HG03060 (cell line): ENCODE measurements around the gene SUGCT.

Experiments used
- ATAC-seq: cut with Tn5 transposase; IDR thresholded peaks from one replicate; pipeline ENCODE4 v1.9.1; 2021; ENCODE audit warnings: low read depth, moderate number of reproducible peaks; ENCODE audit not compliant: unreplicated experiment

The SUGCT gene

DNA sequence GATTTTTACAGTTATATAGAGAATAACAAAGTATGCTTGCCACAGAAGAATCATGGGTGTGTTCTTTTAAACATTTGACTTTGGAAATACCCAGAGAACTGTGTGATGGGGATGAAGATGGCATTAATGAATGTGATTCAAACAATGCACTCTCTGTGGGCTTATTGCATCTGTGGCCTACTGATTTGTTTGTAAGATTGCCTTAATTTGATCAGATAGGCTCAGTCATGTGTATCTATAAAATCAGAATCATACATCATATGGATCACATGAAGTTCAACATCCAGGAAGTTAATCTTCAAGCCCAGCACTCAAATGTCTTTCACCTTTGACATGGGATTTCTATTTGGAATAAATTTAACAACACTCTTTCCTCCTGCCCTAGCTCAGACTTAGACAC is 410.9 kb downstream of the SUGCT start:
- ATAC-seq = no peak

DNA sequence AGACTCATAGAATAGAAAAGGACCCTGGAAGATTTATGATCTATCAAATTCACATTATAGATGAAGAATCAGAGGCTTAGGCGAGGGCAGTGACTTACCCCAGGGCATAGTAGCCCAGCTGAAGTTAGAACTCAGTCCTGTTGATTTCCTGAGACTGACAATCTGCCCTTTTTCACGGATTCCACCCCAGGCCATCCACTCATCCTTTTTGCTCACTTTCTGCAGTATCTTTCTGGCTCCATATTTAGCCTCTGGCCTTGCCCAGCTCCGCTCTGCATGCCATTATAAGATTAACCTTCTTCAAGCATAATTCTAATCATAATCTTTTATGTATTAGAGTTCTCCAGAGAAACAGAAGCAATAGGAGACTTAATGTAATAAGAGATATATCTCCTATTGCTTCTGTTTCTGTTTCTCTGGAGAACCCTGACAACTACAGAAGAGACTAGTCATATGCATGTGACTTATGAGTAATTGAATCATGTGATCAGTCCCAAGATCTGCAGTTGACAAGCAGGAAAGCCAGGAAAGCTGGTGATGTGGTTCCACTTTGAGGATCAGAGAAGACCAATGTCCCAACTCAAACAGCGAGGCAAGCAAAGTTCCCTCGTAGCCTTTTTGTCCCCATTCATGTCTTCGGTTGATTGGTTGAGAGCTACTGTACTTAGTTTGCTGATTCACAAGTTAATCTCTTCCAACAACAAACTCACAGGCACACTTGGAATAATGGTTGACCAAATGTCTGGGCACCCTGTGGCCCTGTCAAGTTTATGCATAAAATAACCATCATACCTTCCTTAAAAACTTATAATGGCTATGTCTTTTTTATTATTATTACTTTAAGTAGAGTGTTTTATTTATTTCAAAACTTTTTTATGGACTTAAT is 412.1 kb downstream of the SUGCT start:
- ATAC-seq = no peak

DNA sequence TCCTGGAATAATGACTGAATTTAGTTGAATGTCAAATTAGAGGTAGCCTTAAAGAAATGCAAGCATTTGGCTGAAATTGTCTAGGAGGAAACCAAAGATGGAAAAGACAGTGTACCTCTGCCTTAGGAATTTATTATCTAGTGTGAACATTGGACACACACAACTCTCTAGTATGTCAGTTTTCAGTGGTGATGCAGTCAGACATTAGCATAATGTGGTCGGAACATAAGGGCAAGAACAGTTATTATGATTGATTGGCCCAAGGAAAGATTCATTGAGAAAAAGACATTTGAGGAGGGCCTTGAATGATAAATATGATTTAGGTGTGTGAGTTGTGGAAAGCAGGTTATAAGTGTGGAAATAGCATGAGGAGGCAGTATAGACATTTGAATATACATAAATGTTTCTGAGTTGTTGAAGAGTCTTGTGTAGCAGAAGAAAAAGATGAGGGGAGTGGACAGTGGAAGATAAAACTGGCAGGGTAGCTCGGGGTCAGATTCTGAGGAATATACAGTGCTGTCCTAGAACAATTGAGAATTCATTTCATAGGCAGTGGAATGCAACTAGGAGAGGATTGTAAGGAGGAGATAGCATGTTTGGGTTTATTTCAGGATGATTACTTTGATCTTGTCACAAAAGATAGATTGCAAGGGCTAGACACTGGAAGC is 414.7 kb downstream of the SUGCT start:
- ATAC-seq = no peak

GRCh38 chr7:40551685-40552576 is 417.1 kb downstream of the SUGCT start:
- ATAC-seq = no peak

GRCh38 chr7:40560672-40561071 is 425.9 kb downstream of the SUGCT start:
- no peak for ATAC-seq

DNA sequence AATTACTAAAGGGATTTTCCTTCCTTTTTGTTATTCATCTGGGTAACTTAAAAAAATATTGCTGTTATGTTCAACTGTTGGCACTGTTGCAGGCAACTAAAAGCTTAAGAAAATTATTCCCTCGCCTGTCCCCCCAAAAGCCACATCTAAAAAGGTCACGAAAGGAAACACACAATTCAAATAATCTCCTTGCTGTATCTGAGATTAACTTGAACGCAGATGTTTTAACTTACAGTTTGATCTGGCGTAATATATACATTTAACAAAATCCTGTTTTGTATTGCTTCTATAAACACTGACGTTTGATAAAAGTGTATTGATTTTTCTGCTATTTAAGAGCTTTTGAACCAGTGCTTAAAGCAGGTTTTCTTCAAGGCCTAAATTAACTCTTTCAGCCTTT is 432.1 kb downstream of the SUGCT start:
- ATAC-seq = no peak

- no peak for ATAC-seq
Observed at GRCh38 chr7:40569326-40569725, 434.5 kb downstream of the SUGCT start.

DNA sequence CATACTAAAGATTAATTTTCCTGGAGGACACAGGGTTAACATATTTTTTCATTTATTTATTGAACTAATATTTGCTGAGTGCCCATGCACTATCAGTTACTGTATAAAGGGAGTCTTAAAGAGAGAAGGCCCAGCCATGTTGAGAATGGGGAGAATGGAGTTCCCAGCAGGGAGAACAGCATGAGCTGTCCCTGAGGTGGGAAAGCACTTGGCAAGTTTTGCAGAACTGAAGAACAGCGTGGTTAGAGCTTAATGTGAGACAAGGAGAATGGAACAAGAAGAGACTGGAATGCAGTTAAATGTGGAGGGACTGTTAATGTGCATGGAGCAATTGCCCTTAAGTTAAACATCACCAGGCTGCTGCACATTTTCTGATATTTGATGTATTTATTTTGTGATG is 435.4 kb downstream of the SUGCT start:
- ATAC-seq = no peak

DNA sequence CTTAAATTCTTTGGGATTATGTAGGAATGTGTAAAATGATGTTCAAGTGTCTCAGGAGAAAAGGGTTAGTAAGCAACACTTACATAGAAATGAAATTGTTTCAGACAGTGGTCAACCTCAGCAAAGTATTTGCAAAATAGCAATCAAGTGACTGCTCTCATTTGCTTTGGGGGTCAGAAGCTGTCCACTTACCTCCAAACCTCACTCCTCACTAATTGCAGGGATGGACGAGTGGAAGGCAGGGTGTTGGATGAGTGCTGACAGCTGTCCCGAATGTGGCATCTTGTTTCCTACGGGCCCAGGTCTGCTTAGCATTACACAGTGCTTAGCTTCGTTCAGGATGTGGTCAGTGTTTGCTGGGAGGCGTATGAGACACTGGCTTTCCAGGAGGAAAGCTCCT is 437.0 kb downstream of the SUGCT start:
- ATAC-seq = no peak

DNA sequence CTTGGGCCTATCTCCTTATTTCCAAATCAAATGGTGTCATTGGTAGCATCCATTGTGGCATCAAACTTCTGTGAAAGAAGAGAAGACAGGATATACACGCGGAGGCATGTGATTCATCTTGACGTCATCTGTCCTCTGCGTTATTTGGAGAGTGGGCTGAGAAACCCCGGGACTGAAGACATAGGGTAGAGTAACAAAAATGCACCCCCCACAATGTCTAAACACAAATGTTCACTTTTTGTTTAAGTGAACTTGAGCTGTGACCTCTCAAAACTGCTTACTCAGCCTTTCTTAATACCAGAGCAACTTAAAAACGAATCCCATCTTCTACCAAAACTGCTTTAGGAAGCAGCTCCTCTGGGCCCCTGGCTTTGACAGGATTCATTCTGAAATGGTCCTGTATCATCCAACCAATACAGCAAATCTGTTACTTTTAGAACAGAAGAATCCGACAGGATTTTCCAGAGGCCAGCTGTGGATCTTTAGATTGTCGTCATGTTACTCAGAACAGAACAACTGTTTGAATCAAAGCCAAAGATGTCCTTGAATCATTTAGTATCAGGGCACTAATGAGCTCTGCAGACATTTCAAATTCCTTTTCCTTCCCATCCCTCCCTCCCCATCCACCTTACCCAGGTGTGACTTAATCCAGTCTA is 438.1 kb downstream of the SUGCT start:
- ATAC-seq = no peak

DNA sequence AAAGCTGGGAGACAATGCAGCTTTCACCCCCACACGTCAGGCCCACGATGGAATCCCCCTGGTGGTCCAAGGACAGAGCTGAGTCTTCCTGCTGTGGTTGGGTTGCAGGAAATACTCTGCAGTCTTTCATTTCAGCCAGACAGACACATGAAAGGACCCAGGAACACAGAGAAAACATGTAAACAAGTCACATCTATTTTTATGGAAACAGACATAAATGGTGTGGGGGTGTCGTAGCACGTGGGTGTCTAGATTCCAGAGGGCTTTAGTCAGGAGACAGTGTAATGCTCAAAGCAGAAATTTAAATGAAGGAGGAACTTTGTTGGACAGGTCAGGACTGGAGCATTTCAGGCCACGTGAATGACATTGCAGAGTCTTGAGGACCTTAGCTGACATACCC is 444.6 kb downstream of the SUGCT start:
- ATAC-seq = no peak

- ATAC-seq = no peak
Observed at GRCh38 chr7:40580776-40581175, 446.0 kb downstream of the SUGCT start.

GRCh38 chr7:40582539-40582938 is 447.7 kb downstream of the SUGCT start:
- no peak for ATAC-seq

DNA sequence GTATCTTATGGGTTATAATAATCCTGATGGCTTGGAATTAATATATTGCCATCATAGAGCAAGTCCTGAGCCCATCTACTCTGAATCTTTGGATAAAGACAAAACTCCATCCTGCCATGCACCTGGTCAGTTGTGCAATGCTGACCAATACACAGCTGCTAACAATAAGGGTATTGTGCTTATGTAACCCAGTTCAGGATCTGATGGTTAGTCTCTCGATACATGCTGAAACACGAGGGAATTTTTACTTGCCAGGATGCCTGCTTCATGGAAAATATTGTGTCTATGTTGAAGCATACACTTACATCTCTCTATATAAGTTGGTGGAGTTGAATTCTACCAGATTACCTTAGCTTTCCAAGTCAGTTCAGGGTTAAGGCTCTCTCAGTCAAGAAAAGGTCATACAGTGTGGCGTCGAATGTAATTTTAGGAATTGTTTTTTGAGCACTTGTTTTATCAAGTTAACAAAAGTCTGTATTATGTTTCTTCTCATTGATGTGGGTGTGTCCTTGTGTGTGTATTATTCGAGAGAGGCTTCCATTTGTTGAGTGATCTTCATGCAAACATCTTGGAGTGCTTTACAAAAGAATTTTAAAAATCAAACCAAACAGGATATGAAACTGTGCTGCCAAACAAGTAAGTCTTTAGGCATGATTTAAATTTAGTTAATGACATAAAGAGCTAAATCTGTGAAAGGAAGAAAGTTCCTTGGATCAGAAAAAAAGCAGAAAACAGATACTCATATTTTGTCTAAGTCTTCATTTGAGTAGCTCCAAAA is 449.1 kb downstream of the SUGCT start:
- no peak for ATAC-seq

- no peak for ATAC-seq
Observed at GRCh38 chr7:40584667-40585433, 450.0 kb downstream of the SUGCT start.

- no peak for ATAC-seq
Observed at GRCh38 chr7:40586197-40586596, 451.4 kb downstream of the SUGCT start.

DNA sequence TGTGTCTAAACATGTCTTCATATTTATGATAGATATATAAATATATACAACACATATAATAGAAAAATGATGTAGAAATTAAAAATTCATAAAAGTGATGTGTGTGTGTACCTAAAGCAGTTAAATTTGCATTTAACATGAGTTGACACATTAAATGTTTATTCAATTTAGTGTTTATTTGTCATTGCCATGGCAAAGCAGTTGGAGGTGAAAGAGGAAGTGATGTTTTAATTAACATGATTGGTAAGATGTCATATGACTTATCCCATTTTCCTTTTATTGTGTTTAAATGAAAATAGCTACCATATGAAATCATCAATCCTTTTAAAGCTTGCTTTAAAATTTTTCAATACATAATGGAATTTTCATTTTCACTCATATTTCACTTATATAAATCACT is 452.6 kb downstream of the SUGCT start:
- ATAC-seq = no peak

DNA sequence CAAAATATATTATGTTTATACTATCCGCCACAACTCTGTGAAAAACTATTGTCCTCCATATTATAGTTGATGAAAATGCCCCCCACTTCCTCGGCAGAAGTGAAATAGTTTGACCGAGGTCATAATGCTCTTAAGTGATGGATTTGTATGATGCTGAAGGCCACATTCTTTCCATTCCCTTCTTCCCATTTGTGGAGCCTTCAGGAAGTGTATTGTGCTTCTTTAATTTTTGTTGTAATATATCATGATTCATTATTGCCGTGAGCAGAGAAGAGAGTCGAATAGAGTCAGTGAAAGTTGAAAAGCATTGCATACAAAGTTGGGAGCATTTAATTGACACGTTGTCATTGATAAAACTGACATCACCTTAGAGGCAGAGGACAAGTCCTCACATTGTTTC is 460.3 kb downstream of the SUGCT start:
- ATAC-seq = no peak

DNA sequence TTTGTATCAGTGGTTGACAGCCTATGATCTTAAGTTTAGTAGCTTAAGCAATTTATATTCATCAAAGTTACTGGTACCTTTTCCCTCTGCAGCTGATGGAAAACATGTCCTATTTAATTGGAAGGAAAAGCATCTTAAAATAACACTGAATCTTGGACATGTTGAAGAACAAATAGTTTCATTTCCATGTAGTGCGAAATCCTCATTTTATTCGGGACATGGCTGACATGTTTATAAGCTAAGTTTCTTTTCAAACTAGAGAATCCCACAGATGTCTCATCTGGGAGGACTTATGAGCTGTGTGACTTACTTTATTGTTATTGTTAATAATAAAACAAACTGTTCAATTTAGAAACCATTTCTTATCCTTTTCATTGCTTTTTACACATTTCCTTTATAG is 461.0 kb downstream of the SUGCT start:
- ATAC-seq = no peak
